ENCODE measurements around the gene MAP7D1. TPM values are rescaled to one million over a fixed set of nuclear protein-coding genes. Genes with fewer than 3 reads are reported as not detected.

MAP7D1 gene
- total RNA-seq, 4 donors from 2014 or later = 376 to 967 (median 474) TPM

Other genes starting within 250 kb of the MAP7D1 start
- 10 to 100 TPM; 12.8 to 18.8 (median 13.6) TPM for gene AGO3, start 225.1 kb upstream of the MAP7D1 start, total RNA-seq
- gene TEKT2, start 72.1 kb upstream of the MAP7D1 start, total RNA-seq = not detected
- gene ADPRS, start 67.3 kb upstream of the MAP7D1 start, total RNA-seq = 10 to 100 TPM; 46.7 to 67.3 (median 54.0) TPM
- 1 to 10 TPM in 1 of 4 donors, under 1 TPM in 3; 0.61 to 1.6 (median 0.81) TPM for gene COL8A2, start 30.9 kb upstream of the MAP7D1 start, total RNA-seq
- 10 to 100 TPM; 57.5 to 72.4 (median 63.5) TPM for gene TRAPPC3, start 6.7 kb upstream of the MAP7D1 start, total RNA-seq
- gene THRAP3, start 68.3 kb downstream of the MAP7D1 start, total RNA-seq = 100 to 1,000 TPM in 3 of 4 donors, 10 to 100 TPM in 1; 88.2 to 174 (median 146) TPM
- 1 to 10 TPM in 1 of 4 donors, under 1 TPM in 3; 0.10 to 1.4 (median 0.46) TPM for gene SH3D21, start 150.2 kb downstream of the MAP7D1 start, total RNA-seq
- gene EVA1B, start 167.5 kb downstream of the MAP7D1 start, total RNA-seq = 10 to 100 TPM; 10.0 to 19.9 (median 14.8) TPM
- 100 to 1,000 TPM; 109 to 263 (median 211) TPM for gene STK40, start 229.8 kb downstream of the MAP7D1 start, total RNA-seq
- 100 to 1,000 TPM in 2 of 4 donors, 10 to 100 TPM in 2; 56.9 to 129 (median 103) TPM for gene LSM10, start 241.7 kb downstream of the MAP7D1 start, total RNA-seq